GM12801 (cell line): ENCODE results near the gene FEM1A.

Experiments
- CTCF ChIP-seq: IDR thresholded peaks from one replicate; pipeline ENCODE4 v1.5.1; 2011; ENCODE audit warnings: control low read depth; ENCODE audit not compliant: insufficient read length; ENCODE audit errors: extremely low read depth

FEM1A gene

GRCh38 chr19:4776436-4777211, 14.9 kb upstream of the FEM1A start:
- TF ChIP-seq CTCF, result no peak

- TF ChIP-seq CTCF, result no peak
Observed at GRCh38 chr19:4780860-4781259, 10.7 kb upstream of the FEM1A start.

GRCh38 chr19:4781801-4782200, 9.7 kb upstream of the FEM1A start:
- TF ChIP-seq CTCF, result no peak

GRCh38 chr19:4794971-4795370, 3.4 kb downstream of the FEM1A start:
- TF ChIP-seq CTCF, result no peak

GRCh38 chr19:4795400-4795799, 3.9 kb downstream of the FEM1A start:
- no peak for TF ChIP-seq CTCF

GRCh38 chr19:4800591-4801081, 9.1 kb downstream of the FEM1A start:
- no peak for TF ChIP-seq CTCF

- TF ChIP-seq CTCF, result no peak
Observed at GRCh38 chr19:4801085-4801619, 9.6 kb downstream of the FEM1A start.
